Astrocyte (in vitro differentiated cells and primary cell): Measurements from ENCODE around the gene PGBD2.

Experiments
- EZH2 ChIP-seq: IDR thresholded peaks from 2 replicates; pipeline ENCODE4 v1.6.1; 2012; ENCODE audit warnings: mild to moderate bottlenecking, low read length, inconsistent platforms; ENCODE audit not compliant: insufficient read depth
- TF ChIP-seq, protein P1 (sequence below): IDR thresholded peaks from 2 replicates; pipeline ENCODE4 v1.5.1; 2011; ENCODE audit warnings: low read depth, mild to moderate bottlenecking, inconsistent platforms, low read length, moderate library complexity; ENCODE audit not compliant: insufficient read depth

- no peak for TF ChIP-seq EZH2
- TF ChIP-seq, protein P1, sequence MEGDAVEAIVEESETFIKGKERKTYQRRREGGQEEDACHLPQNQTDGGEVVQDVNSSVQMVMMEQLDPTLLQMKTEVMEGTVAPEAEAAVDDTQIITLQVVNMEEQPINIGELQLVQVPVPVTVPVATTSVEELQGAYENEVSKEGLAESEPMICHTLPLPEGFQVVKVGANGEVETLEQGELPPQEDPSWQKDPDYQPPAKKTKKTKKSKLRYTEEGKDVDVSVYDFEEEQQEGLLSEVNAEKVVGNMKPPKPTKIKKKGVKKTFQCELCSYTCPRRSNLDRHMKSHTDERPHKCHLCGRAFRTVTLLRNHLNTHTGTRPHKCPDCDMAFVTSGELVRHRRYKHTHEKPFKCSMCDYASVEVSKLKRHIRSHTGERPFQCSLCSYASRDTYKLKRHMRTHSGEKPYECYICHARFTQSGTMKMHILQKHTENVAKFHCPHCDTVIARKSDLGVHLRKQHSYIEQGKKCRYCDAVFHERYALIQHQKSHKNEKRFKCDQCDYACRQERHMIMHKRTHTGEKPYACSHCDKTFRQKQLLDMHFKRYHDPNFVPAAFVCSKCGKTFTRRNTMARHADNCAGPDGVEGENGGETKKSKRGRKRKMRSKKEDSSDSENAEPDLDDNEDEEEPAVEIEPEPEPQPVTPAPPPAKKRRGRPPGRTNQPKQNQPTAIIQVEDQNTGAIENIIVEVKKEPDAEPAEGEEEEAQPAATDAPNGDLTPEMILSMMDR = no peak
These were observed 19.7 kb upstream of the PGBD2 start for GRCh38 chr1:248886237-248886895.
